Head of caudate nucleus (tissue), 42 donors: ENCODE data around the gene EXOSC9.

Experiments used
- DNase-seq, 42 donors: peaks; one replicate each; pipeline versions ENCODE4 v3.0.0 to v3.0.0-alpha.2; 2020 to 2021; ENCODE audit warnings: mixed read lengths in 7 of 42
- intact Hi-C: fragments of 100-400 bp; cut with DNase I; formaldehyde crosslinking; loops from one replicate; pipeline ENCODE4 v1.15.0; 2022

EXOSC9 gene

DNA sequence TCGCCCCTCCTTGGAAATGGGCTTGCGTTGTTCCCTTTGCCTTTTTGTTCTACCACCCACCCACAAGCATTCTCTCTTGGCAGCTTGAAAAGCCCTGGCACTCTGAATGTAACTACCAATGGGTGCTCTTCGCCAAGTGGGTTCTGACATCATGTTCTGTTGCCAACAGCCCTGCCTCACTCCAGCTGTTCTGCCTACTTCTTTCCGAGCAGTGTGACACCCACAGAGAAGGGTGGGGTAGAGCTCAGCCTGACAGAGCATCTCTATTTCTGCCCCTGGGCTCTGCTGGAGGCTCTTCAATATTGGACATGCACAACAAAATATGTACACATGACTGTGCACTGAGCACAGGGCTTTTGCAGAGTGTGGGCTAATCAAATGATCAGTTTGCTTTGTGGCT lies 15.6 kb upstream of the EXOSC9 start:
- peak in 35 of 42 donors; percentile 3 to 82 (median 38) for DNase-seq
- intact Hi-C loops: no loop called here

DNA sequence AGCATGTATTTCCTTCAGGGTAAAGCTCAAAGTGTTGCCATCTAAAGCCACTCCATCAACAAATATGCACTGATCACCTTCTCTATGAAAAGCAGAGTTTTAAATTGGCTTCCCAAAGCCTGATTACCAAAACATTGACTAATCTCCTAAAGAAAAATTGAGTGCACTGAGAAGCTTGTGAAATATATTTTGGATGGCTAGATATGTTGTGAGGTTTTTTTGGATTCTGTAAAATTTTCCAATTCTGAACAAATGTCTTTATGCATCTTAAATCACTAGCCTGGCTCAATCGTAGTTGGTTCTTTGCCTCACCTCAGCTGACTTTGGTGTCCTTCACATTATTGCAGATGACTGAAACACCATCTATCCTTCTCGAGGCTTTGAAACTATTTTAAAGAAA lies 14.9 kb upstream of the EXOSC9 start:
- no peak for DNase-seq
- intact Hi-C loops: no loop called here

DNA sequence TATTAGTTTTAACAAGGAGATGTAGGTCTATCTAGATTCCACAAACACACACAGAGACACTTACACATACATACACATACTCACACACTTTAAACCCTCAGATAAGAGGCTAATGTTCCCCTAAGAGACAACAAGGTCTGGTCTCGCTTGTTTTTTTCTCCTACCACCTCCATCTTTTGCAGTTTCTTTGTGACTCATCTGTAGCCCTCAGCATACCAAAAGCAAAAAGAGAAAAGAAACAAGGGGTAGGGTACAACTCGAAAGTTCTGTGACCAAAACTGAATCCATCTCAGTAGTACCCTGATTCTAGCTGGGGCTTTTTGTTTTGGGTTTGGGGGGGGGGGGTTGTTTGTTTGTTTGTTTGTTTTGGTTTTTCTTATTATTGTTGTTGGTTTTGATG lies 12.2 kb upstream of the EXOSC9 start:
- intact Hi-C loops: no loop called here
- DNase-seq: no peak

DNA sequence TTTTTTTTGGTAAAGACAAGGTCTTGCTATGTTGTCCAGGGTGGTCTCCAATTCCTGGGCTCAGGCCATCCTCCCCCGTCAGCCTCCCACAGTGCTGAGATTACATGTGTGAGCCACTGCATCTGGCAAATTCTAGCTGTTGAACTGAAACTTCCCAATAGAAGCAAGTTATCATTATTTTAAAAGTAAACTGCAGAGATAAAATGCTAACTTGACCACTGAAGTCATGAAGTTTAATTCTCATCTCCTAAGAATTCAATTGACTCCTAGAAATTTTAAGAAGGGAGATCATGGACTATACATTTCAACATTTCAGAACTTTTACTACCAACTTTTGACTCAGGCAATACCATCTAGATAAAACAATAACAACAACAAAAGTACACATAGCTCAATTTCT lies 11.7 kb upstream of the EXOSC9 start:
- no peak for DNase-seq
- intact Hi-C loops: no loop called here

DNA sequence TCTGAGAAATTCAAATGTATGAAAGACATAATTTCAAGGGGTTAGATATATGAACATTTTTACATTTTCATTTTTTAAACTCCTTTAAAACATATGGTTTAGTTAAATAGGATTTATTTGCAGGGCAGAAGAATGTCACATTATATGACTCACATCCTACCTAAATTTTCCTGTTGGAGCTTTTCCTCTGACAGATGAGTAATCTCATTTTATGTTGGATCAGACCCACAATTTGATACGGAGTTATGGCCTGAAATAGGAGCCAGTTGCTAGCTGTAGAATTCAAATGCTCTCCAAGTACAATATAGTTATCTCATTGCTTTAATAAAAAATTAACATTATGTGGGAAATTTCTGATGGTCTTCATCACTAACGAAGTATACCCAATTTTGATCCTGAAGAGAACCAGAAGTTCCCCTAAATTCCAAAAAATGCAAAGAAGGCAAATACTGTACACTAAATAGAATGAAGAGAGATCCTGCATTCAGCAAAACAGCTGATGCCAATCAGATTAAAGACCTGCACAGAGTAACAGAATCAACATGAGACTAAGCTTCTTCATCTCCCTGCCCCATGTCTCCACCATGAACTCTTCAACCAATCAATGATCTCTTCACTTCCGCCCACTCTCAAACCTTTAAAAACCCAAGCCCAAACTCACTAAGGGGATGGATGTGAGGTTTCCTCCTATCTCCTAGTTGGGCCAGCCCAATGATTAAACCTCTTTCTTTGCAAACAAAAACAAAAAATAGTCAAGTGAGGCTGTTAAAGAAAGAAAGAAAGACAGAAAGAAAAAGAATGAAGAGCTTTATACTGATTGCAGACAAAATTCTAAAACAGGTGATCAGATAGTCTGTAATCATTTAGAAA lies 10.9 kb upstream of the EXOSC9 start:
- intact Hi-C loops: no loop called here
- no peak for DNase-seq

DNA sequence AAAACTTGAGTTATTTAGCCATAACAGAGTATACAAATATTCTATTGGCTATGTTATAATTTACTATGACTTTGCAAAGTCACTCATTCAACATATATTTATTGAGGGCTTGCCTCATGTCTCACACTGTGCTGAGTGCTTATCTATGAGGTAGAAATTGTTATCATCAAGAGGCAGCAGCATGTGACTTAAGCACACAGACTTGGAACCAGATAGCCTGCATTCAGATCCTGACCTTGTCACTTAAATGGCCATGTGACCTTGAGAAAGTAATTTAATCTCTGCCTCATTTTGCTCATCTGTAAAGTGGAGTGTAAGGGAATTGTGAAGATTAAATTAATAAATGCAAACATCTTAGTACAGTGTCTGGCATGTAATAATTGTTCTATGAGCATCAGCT lies 10.1 kb upstream of the EXOSC9 start:
- intact Hi-C loops: no loop called here
- no peak for DNase-seq

DNA sequence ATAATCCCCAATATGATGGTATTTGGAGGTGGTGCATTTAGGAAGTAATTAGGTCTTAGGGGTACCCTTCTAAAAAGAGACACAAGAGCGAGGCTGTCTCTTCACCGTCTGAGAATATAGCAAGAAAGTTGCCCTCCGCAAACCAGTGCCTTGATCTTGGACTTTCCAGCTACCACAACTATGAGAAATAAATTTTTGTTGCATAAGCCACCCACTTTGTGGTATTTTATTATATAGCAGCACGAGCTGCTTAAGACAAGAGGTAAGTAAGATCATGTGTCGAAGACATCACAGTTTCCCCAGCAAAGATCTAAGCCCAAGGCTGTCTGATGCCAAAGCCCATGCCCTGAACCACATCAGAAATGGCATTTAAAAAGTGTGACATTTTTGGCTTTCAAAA lies 9.6 kb upstream of the EXOSC9 start:
- no peak for DNase-seq
- intact Hi-C loops: no loop called here

DNA sequence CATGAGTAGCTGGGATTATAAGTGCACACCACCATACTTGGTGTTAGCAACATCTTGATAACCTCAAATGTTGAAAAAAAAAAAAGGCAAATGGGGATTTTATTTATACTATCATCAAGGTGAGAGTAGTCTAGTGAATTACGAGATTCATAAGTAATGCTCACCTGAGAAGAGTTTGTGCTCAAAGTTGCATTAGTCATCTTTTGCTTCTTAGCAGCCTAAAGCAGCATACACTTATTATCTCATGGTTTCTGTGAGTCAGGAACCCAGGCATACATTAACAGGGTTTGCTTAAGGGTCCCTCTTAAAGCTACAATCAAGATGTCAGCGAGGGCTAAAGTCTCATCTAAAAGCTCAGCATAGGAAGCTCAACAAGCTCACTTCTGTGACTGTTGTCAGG lies 8.2 kb upstream of the EXOSC9 start:
- no peak for DNase-seq
- intact Hi-C loops: no loop called here

DNA sequence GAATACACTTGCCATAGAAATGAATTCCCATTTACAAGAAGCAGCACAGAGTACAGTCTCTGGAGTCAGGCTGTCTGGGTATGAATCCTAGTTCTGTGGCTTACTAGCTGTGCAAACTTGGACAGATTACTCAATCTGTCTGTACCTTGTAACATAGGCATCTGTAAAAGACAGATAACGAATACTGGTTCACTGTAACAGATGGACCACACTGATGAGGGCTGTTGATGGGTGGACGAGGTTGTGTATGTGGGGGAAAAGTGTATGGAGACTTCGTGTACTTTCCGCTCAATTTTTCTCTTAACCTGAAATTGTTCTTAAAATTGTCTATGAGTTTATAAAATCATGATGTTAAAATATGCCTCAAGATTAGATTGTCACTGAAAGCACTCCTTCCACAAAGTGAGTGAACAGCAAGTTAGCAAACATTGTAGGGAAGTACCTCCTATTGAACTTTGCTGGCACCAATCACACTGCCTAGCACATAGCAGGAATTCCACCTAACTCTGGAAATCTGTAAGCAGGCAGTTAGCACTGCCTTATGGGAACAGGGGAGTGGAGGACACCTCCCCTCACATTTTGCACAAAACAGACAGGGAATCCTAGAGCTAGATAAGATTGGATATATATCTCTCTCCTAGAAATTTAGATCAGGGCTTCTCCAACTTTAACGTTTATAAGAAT lies 6.5 kb upstream of the EXOSC9 start:
- no peak for DNase-seq
- intact Hi-C loops: no loop called here

DNA sequence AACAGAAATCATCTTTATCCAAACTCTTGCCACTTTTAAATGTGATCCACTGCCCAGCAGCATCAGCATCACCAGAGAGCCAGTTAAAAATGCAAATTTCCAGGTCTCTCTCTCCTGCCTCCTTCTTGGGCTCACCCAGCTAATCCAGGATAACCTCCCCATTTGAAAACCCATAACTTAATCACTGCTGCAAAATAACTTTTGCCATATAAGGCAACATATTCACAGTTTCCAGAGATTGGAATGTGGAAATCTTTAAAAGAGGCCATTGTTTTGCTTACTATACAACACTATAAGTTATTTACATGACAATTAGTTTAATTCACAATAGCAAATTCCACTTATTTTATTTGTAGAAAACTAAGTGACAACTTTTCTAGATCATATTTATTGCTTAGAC lies 4.8 kb upstream of the EXOSC9 start:
- no peak for DNase-seq
- intact Hi-C loops: no loop called here

DNA sequence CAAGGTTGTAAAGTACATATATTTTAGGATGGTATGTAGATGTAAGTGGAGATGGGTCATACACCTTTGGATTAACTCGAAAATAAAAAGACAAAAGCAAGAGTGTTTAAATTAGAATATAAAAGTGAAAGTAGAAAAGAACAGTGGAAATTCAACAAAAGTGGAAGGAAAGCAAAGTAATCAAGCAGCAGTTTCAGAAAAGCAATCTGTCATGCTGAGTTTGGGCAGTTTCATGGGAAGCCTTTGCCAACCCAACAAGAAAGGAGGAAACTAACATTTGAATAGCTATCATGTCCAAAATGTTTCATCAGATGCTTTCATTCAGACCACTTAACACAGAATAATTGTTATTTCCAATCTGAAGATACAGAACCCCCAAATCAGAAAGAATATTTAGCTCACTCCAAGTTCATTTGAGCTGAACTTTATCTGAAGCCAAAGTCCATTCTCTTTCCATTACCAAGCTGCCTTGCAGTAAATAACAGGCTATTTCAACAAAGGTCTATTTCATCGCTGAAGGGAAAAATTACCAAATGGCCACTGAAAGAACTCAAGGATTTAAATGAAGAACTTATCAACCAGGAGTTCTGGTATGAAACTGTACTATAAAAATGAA lies 1.8 kb upstream of the EXOSC9 start:
- DNase-seq: no peak
- intact Hi-C loops: no loop called here

DNA sequence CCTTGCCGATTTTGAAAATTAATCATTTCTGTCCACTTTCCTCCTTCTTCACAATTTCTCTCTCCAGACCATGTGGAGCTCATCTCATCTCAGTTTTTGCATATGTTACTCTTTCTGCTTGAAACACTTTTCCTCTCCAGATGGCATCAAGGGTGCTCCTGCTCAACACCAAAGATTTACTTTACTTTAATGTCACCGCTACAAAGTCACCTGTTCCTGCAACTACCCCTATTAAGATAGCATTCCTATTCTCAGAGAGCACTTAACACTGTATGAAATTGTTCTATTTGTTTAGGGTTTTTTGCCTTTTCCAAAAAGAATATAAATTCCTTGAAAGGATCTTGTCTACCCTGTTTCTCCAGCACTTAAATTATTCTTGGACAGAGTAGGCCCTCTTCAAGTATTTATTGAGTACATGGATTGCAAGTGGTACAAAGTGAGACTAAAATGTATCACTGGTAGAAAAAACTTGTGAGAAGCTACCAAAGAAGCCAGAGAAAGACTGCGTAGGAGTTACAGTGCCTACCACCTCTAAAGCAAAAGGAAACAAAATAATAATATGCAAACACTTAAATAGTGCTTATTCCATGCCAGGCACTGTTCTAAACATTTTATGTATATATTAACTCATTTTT lies 1.1 kb upstream of the EXOSC9 start:
- intact Hi-C loops: no loop called here
- DNase-seq: no peak

DNA sequence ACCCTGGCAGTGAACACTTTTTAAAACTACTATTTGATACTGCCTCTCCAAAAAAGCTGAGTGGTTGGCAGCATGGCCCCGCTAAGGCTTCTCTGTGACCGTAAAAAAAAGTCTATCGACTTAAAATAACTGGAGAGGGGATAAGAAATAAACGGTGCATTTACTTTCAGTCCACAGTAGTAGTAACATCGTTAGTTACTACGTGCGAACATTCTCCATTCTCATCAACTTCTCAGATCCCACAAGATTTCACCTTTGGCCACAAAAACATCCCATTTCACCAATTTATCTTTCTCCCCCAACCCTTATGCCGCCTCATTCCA lies 524 bp upstream of the EXOSC9 start:
- intact Hi-C loops: no loop called here
- DNase-seq: no peak

DNA sequence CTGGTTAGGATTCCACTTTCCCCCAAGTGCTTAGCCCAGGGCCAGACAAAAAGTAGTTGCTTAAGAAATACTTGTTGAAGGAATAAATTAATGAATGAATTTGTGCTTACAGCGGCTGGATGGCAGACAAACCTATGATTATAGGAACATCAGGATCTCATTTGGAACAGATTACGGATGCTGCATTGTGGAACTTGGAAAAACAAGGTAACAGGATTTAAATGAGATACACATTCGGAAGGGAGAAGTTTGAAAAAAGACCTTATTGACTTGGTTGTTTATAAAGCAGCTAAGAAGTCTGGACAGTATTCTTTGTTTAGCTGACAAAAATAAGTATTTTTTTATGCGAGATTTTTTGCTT lies 572 bp downstream of the EXOSC9 start:
- no peak for DNase-seq
- intact Hi-C loops: no loop called here

DNA sequence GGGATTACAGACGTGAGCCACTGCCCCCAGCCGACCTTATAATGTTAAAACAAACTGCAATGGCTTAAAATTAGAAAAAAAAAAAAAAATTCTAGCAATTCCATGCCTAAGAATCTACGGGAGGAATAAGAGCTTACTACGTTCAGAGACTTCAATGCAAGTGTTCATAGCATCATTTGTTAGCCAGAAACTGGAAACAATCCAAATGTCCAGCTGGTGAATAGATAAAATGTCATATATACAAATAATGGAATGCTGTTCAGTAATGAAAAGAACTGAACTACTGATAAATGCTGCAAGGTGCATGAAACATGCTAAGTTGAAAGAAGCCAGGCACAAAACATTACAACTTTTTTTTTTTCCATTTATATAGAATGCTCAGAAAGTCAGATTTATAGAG lies 5.3 kb downstream of the EXOSC9 start:
- intact Hi-C loops: no loop called here

DNA sequence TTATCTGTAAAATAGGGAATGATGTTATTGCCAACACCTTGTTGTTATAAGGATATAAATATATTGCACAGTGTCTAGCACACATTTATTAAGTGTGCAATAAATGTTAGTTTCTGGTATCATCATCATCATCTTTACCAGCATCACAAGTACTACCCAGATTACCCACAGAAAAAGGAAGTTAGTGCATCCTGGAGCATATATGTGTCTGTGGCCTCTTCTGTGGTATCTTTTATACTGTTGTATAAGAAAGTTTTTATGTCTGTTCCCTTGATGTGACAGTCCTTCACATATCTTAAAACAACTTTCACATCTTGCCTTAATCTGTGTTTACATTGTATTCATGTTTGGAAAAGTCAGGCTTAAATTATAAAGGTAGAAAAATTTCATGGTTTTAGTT lies 10.0 kb downstream of the EXOSC9 start:
- intact Hi-C loops: no loop called here
- DNase-seq: no peak

More for the DNA sequence above, 5.3 kb downstream of the EXOSC9 start:
- no peak for DNase-seq

DNA sequence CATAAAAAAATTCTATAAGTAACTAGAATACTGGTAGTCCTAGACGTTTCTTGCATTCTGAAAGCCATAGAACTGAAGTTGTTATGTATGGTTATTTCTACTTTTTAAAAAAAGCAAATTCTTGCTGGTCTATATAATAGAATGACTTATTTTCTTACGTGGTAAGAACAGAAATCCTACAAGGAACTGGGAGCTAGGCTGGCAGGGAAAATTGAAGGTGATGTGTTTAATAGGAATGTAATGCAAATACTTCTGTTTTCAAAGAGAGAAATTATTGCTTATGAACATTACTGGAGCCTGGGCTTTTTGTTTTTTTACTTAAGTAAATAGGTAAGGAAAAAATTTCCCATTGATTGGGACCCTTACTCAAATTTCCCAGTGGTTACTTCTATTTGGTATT lies 13.6 kb downstream of the EXOSC9 start:
- intact Hi-C loops: no loop called here
- DNase-seq: no peak

DNA sequence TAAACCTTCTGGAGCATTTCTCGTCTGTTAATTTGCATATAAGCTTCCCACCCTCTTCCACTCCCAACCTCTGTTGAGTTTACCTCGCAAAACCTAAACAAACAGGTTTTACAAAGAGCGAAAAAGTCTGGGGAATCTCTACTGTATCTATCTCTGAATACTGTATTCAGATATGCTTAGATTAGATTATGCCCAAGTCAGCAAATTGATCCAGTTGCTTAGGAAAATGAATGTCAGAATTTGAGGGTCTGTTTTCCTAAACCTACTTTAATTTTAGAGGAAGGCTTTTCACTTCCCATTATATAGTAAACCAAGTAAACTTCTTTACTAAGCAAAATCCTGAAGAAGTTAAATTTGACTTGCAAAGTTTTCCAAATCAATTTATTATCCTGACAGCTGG lies 15.9 kb downstream of the EXOSC9 start:
- intact Hi-C loops: no loop called here
- DNase-seq: no peak

DNA sequence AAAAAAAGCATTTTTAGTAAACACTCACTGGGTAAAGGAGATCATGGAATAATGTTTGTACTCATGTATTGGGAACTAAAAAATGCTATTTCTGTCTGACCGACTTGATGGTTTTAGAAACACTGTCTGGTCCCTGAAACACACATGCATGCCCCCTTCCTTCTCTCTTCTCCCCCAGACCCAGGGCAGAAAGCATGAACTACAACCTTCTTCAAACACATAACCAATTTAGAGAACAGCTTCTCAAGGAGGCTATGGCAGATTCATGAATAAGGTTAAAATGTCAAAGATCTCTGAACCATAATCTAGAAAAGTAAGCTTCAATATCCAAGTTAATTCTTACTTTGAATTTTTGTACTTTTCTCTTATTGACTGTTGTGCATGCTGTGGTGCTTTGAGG lies 16.6 kb downstream of the EXOSC9 start:
- DNase-seq: no peak
- intact Hi-C loops: no loop called here

DNA sequence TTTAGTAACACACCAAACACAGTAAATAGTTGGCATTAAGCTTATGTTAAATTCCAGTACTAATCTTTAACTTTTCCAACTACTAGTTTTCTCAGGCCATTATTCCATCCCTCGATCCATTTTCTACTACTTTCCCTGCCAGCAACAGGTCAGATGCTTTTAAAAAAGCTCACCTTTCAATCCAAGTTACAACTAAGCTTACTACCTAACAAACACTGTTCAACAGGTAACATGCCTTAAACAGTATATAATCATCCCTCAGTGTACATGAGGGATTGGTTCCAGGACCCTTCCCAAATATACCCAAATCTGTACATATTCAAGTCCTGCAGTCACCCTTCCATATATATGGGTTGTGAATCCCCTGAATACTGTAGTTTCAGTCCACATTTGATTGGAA lies 17.1 kb downstream of the EXOSC9 start:
- intact Hi-C loops: no loop called here

More for the DNA sequence above, 17.1 kb downstream of the EXOSC9 start:
- DNase-seq: no peak
